ENCODE data around the gene NUP210L. TPM values are rescaled to one million over a fixed set of nuclear protein-coding genes. Genes with fewer than 3 reads are reported as not detected.

Gene NUP210L
- total RNA-seq, 3 donors from 2014 or later (not counting 1 experiment from before 2014, with no cell fraction given): 0.13 to 0.24 (median 0.18) TPM

DNA sequence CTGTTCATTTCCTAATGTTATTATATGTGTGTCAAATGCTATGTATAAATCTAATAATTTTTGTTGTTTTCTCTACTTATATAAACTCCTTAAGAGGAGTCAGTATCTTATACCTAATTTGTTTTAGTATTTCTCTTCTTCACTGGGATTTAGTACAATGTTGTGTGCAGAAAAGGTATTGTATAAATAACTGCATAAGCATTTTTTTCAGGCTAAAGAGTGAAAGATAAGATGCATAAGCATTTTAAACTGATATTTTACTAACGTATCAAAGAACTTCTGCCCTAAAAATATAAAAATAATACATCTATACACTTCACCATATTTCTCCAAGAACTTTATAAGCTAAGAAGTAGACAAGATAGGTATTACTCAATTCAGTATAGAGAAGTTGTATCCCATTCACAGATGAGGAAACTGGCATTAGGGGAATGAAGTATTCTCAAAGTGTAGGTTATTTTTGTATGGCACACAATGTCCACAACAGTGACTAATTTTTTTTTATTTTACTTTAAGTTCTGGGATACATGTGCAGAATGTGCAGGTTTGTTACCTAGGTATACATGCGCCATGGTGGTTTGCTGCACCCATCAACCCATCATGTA lies 59.3 kb downstream of the NUP210L start:
- Histone ChIP-seq H3K9me3 (ENCODE audit: control insufficient read depth, insufficient read depth, low read length) (no peaks in the 10 kb centered on the region), H3K4me3 (ENCODE audit: low read length) (no peak overlapping the region), H3K27me3 (ENCODE audit: control insufficient read depth, insufficient read depth, low read length) (no peaks in the 10 kb centered on the region), H3K4me1 (ENCODE audit: control insufficient read depth, insufficient read depth, low read length) (no peaks in the 10 kb centered on the region), H3K27ac (ENCODE audit: low read length) (no peak overlapping the region), H3K36me3 (ENCODE audit: control insufficient read depth, insufficient read depth, low read length) (no peaks in the 10 kb centered on the region)
- intact Hi-C loops (cut with micrococcal nuclease): no loop called here
- WGBS (ENCODE audit: insufficient coverage): 94% methylated on average over 1 of the region's 2 CpGs
- H3K4me3 Mint-ChIP-seq: no peak overlapping the region
- H3K27me3 Mint-ChIP-seq (ENCODE audit: low read depth in 2 of 2): no peaks in the 10 kb centered on the region
- H3K9me3 Mint-ChIP-seq: no peaks in the 10 kb centered on the region
- no peaks in the 10 kb centered on the region for H3K36me3 Mint-ChIP-seq
- no peaks in the 10 kb centered on the region for H3K4me1 Mint-ChIP-seq
- no peak for ATAC-seq
- TF ChIP-seq, protein P1, sequence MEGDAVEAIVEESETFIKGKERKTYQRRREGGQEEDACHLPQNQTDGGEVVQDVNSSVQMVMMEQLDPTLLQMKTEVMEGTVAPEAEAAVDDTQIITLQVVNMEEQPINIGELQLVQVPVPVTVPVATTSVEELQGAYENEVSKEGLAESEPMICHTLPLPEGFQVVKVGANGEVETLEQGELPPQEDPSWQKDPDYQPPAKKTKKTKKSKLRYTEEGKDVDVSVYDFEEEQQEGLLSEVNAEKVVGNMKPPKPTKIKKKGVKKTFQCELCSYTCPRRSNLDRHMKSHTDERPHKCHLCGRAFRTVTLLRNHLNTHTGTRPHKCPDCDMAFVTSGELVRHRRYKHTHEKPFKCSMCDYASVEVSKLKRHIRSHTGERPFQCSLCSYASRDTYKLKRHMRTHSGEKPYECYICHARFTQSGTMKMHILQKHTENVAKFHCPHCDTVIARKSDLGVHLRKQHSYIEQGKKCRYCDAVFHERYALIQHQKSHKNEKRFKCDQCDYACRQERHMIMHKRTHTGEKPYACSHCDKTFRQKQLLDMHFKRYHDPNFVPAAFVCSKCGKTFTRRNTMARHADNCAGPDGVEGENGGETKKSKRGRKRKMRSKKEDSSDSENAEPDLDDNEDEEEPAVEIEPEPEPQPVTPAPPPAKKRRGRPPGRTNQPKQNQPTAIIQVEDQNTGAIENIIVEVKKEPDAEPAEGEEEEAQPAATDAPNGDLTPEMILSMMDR (IDR thresholded peaks at IDR 0.05): no peak
- no peak overlapping the region for H3K27ac Mint-ChIP-seq
- DNase-seq: no peak

DNA sequence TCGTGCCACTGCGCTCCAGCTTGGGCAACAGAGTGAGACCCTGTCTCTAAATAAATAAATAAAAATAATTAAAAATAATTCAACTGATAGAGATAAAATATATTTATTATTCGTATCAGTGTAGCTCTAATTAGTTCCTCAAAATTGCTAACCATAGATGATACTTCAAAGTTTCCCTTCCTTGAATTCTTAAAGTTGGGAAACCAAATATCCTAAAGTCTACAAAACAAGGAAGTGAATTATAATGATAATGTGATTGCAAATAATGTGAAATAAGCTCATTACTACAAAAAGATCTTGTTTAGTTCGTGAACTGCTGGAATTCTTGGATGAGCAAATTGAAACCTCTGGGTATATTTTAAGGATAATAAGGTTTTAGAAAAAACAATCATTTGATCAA lies 60.5 kb downstream of the NUP210L start:
- H3K4me3 Mint-ChIP-seq: no peak overlapping the region
- Histone ChIP-seq H3K36me3 (ENCODE audit: control insufficient read depth, insufficient read depth, low read length) (no peaks in the 10 kb centered on the region), H3K4me1 (ENCODE audit: control insufficient read depth, insufficient read depth, low read length) (no peaks in the 10 kb centered on the region), H3K4me3 (ENCODE audit: low read length) (no peak overlapping the region), H3K27ac (ENCODE audit: low read length) (no peak overlapping the region), H3K27me3 (ENCODE audit: control insufficient read depth, insufficient read depth, low read length) (no peaks in the 10 kb centered on the region), H3K9me3 (ENCODE audit: control insufficient read depth, insufficient read depth, low read length) (no peaks in the 10 kb centered on the region)
- DNase-seq (no peak), ATAC-seq (no peak)
- TF ChIP-seq, protein P1 (IDR thresholded peaks at IDR 0.05): no peak
- no peak overlapping the region for H3K27ac Mint-ChIP-seq
- no peaks in the 10 kb centered on the region for H3K4me1 Mint-ChIP-seq
- H3K9me3 Mint-ChIP-seq: no peaks in the 10 kb centered on the region
- WGBS (ENCODE audit: insufficient coverage): no CpG with 5 or more reads among the region's 4 CpGs
- H3K27me3 Mint-ChIP-seq (ENCODE audit: low read depth in 2 of 2): no peaks in the 10 kb centered on the region
- H3K36me3 Mint-ChIP-seq: no peaks in the 10 kb centered on the region
- intact Hi-C loops (cut with micrococcal nuclease): no loop called here

DNA sequence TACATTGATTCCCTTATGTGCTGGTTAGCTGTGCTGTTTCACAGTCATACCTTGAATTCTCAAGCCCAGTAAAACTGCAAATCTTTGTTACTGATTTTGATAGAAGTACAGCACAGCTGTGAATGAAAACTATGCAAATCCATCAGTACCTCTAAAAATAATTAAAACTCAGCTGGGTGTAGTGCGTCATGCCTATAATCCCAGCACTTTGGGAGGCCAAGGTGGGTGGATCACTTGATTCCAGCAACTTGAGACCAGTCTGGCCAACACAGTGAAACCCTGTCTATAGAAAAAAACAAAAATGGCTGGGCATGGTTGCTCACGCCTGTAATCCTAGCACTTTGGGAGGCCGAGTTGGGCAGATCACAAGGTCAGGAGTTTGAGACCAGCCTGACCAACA lies 61.2 kb downstream of the NUP210L start:
- Histone ChIP-seq H3K27ac (ENCODE audit: low read length) (no peak overlapping the region), H3K27me3 (ENCODE audit: control insufficient read depth, insufficient read depth, low read length) (no peaks in the 10 kb centered on the region), H3K36me3 (ENCODE audit: control insufficient read depth, insufficient read depth, low read length) (no peaks in the 10 kb centered on the region), H3K9me3 (ENCODE audit: control insufficient read depth, insufficient read depth, low read length) (no peaks in the 10 kb centered on the region), H3K4me3 (ENCODE audit: low read length) (no peak overlapping the region), H3K4me1 (ENCODE audit: control insufficient read depth, insufficient read depth, low read length) (no peaks in the 10 kb centered on the region)
- Mint-ChIP-seq H3K4me1 (no peaks in the 10 kb centered on the region), H3K27me3 (ENCODE audit: low read depth in 2 of 2) (no peaks in the 10 kb centered on the region), H3K27ac (no peak overlapping the region), H3K36me3 (no peaks in the 10 kb centered on the region), H3K9me3 (no peaks in the 10 kb centered on the region), H3K4me3 (no peak overlapping the region)
- intact Hi-C loops (cut with micrococcal nuclease): no loop called here
- TF ChIP-seq, protein P1 (IDR thresholded peaks at IDR 0.05): no peak
- 88% methylated on average over 3 of the region's 3 CpGs for WGBS (ENCODE audit: insufficient coverage)
- DNase-seq (no peak), ATAC-seq (no peak)

DNA sequence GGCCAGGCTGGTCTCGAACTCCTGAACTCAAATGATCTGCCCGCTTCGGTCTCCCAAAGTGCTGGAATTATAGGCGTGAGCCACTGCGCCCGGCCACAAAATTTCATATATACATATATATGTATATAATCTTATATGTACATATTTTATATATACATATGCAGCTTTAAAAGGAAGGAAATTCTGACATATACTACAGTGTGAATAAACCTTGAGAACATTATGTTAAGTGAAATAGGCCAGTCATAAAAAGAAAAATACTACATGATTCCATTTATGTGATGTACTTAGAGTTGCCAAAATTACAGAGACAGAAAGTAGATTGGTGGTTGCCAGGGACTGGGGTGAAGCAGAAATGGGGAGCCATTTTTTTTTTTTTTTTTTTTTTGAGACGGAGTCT lies 63.2 kb downstream of the NUP210L start:
- H3K27me3 ChIP-seq (ENCODE audit: control insufficient read depth, insufficient read depth, low read length): no peaks in the 10 kb centered on the region
- no peak overlapping the region for H3K4me3 ChIP-seq (ENCODE audit: low read length)
- intact Hi-C loops (cut with micrococcal nuclease): no loop called here
- DNase-seq (no peak), ATAC-seq (no peak)
- TF ChIP-seq, protein P1 (IDR thresholded peaks at IDR 0.05): no peak
- no peaks in the 10 kb centered on the region for H3K36me3 Mint-ChIP-seq
- no peaks in the 10 kb centered on the region for H3K9me3 ChIP-seq (ENCODE audit: control insufficient read depth, insufficient read depth, low read length)
- H3K4me1 Mint-ChIP-seq: no peaks in the 10 kb centered on the region
- peaks cover 0 to 3% of the 10 kb centered on the region in 2 donors for H3K27me3 Mint-ChIP-seq (ENCODE audit: low read depth in 2 of 2)
- no peaks in the 10 kb centered on the region for H3K9me3 Mint-ChIP-seq
- 100% methylated on average over 1 of the region's 7 CpGs for WGBS (ENCODE audit: insufficient coverage)
- no peak overlapping the region for H3K4me3 Mint-ChIP-seq
- no peak overlapping the region for H3K27ac Mint-ChIP-seq
- H3K4me1 ChIP-seq (ENCODE audit: control insufficient read depth, insufficient read depth, low read length): no peaks in the 10 kb centered on the region
- H3K27ac ChIP-seq (ENCODE audit: low read length): no peak overlapping the region
- H3K36me3 ChIP-seq (ENCODE audit: control insufficient read depth, insufficient read depth, low read length): no peaks in the 10 kb centered on the region
